ENCODE measurements around the gene SHISAL1.

DNA sequence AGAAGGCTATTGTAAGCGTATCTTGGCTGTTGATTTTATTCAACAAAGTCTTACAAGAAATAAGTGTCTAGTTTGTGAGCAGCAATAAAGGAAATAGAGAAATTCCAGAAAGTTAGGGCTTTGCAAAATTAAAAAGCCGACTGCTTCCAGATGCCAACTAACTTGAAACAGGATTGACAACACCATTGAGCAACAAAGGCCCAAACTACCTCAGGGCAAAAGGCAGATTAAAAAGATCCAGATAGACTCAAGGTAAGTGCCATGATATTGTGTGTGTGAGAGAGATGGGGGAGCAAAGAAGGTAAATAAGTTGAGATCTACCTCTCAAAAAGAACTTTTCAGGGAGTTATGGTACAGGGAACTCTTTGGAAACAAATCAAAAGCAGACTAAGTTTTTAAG lies 82.9 kb downstream of the SHISAL1 start:
- TF ChIP-seq EZH2 (IDR thresholded peaks at IDR 0.05; ENCODE audit: borderline replicate concordance, low read length) = no peak
- TF ChIP-seq, protein P1, sequence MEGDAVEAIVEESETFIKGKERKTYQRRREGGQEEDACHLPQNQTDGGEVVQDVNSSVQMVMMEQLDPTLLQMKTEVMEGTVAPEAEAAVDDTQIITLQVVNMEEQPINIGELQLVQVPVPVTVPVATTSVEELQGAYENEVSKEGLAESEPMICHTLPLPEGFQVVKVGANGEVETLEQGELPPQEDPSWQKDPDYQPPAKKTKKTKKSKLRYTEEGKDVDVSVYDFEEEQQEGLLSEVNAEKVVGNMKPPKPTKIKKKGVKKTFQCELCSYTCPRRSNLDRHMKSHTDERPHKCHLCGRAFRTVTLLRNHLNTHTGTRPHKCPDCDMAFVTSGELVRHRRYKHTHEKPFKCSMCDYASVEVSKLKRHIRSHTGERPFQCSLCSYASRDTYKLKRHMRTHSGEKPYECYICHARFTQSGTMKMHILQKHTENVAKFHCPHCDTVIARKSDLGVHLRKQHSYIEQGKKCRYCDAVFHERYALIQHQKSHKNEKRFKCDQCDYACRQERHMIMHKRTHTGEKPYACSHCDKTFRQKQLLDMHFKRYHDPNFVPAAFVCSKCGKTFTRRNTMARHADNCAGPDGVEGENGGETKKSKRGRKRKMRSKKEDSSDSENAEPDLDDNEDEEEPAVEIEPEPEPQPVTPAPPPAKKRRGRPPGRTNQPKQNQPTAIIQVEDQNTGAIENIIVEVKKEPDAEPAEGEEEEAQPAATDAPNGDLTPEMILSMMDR (conservative IDR thresholded peaks at IDR 0.05 in 1 of 2, IDR thresholded peaks at IDR 0.05 in 1 of 2; ENCODE audit: extremely low read depth in 1 of 2, insufficient read depth in 1 of 2, low read depth in 1 of 2, low read length in 2 of 2) = no peak
